ENCODE data around the gene ZNF592. TPM values are rescaled to one million over a fixed set of nuclear protein-coding genes. Genes with fewer than 3 reads are reported as not detected.
A peak's percentile ranks its signal among the peaks of the same experiment; 100 is the strongest.

ZNF592 gene
- total and polyA plus RNA-seq, 2 experiments from 2014 or later: 8.1 to 19.2 TPM

- no peak for TF ChIP-seq CTCF (IDR thresholded peaks at IDR 0.05; ENCODE audit: low read depth, low read length)
- Histone ChIP-seq H3K27me3 (no peaks in the 10 kb centered on the region), H3K36me3 (no peaks in the 10 kb centered on the region), H3K27ac (peak overlapping the region; percentile 12), H3K4me1 (ENCODE audit: low read depth) (peaks cover 5% of the 10 kb centered on the region), H3K4me3 (no peak overlapping the region), H3K9me3 (ENCODE audit: low read depth) (no peaks in the 10 kb centered on the region)
- no peak for DNase-seq (ENCODE audit: low read depth in 1 of 2, low spot score in 1 of 2)
Observed at GRCh38 chr15:84755736-84756527, 7.5 kb downstream of the ZNF592 start.

DNA sequence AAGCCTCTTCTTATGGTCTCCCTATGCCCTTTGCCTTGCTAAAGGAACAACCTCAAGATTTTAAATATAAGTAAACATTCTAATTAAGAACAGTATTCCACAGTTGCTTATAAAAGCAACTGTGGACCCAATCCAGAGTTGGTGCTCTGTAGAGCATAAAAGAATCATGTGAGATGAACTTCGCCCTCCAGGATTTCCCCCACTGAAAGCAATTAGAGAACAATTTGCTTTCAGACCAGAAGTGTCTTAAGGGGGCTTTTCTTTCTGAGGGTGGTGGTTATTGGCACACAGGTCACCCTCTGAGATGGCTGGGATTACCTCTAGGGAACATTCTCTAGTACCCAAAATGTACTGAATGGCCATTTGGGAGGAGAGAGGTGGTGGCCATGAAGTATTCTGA lies 10.6 kb downstream of the ZNF592 start:
- Histone ChIP-seq H3K27ac (no peak overlapping the region), H3K27me3 (no peaks in the 10 kb centered on the region), H3K4me1 (ENCODE audit: low read depth) (peaks cover 11% of the 10 kb centered on the region), H3K36me3 (no peaks in the 10 kb centered on the region), H3K9me3 (ENCODE audit: low read depth) (no peaks in the 10 kb centered on the region), H3K4me3 (no peak overlapping the region)
- no peak for DNase-seq (ENCODE audit: low read depth in 1 of 2, low spot score in 1 of 2)
- TF ChIP-seq CTCF (IDR thresholded peaks at IDR 0.05; ENCODE audit: low read depth, low read length): no peak

DNA sequence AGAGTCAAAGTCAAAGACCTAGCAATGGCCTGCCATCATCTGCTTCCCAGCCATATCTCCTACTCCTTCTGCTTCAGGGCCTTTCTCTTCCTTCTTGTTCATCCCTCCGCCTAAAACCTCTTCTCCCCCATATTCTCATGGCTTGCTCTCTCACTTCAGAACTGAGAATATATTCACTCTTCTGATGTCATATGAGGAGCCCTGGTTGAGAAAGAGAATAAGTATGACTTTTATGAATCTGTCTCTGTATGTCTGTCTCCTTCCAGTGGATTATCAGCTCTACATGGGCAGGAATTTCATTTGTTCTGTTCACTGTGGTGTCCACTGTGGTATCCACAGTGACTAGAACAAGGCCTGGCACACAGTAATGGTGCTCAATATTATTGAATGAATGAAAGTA lies 11.8 kb downstream of the ZNF592 start:
- no peaks in the 10 kb centered on the region for H3K9me3 ChIP-seq (ENCODE audit: low read depth)
- no peak for TF ChIP-seq CTCF (IDR thresholded peaks at IDR 0.05; ENCODE audit: low read depth, low read length)
- H3K4me3 ChIP-seq: no peak overlapping the region
- H3K27ac ChIP-seq: no peak overlapping the region
- H3K4me1 ChIP-seq (ENCODE audit: low read depth): peaks cover 11% of the 10 kb centered on the region
- H3K27me3 ChIP-seq: no peaks in the 10 kb centered on the region
- H3K36me3 ChIP-seq: no peaks in the 10 kb centered on the region
- no peak for DNase-seq (ENCODE audit: low read depth in 1 of 2, low spot score in 1 of 2)

- no peaks in the 10 kb centered on the region for H3K27me3 ChIP-seq
- peaks cover 6% of the 10 kb centered on the region for H3K36me3 ChIP-seq
- H3K27ac ChIP-seq: no peak overlapping the region
- no peak for TF ChIP-seq CTCF (IDR thresholded peaks at IDR 0.05; ENCODE audit: low read depth, low read length)
- no peak for DNase-seq (ENCODE audit: low read depth in 1 of 2, low spot score in 1 of 2)
- H3K4me1 ChIP-seq (ENCODE audit: low read depth): peaks cover 11% of the 10 kb centered on the region
- H3K4me3 ChIP-seq: no peak overlapping the region
- H3K9me3 ChIP-seq (ENCODE audit: low read depth): no peaks in the 10 kb centered on the region
Observed at GRCh38 chr15:84761607-84762131, 13.3 kb downstream of the ZNF592 start.

- no peak for TF ChIP-seq CTCF (IDR thresholded peaks at IDR 0.05; ENCODE audit: low read depth, low read length)
- Histone ChIP-seq H3K4me1 (ENCODE audit: low read depth) (peaks cover 11% of the 10 kb centered on the region), H3K27ac (peak overlapping the region; percentile 3), H3K27me3 (no peaks in the 10 kb centered on the region), H3K36me3 (peaks cover 11% of the 10 kb centered on the region), H3K9me3 (ENCODE audit: low read depth) (no peaks in the 10 kb centered on the region), H3K4me3 (no peak overlapping the region)
- DNase-seq (ENCODE audit: low read depth in 1 of 2, low spot score in 1 of 2): no peak
Observed at GRCh38 chr15:84762840-84763572, 14.6 kb downstream of the ZNF592 start.
